NT2/D1 (cell line): Measurements from ENCODE around the gene CCDC60.

Source experiments
- SUZ12 ChIP-seq: IDR thresholded peaks from 2 replicates; pipeline ENCODE4 v1.6.1; 2011; ENCODE audit not compliant: insufficient read length, insufficient read depth; ENCODE audit errors: extremely low read depth
- YY1 ChIP-seq: IDR thresholded peaks from 2 replicates; pipeline ENCODE4 v1.6.1; 2011; ENCODE audit not compliant: insufficient read length, insufficient read depth

- TF ChIP-seq YY1 (no peak), SUZ12 (no peak)
These were observed 31.5 kb downstream of the CCDC60 start for GRCh38 chr12:119366007-119366406.
